ENCODE data around the gene LILRB2.
"Not testable (repeated sequence)": the region's sequence is repeated elsewhere in the genome, so short reads cannot be mapped to it uniquely, and the experiment has no call there.

LILRB2 gene

DNA sequence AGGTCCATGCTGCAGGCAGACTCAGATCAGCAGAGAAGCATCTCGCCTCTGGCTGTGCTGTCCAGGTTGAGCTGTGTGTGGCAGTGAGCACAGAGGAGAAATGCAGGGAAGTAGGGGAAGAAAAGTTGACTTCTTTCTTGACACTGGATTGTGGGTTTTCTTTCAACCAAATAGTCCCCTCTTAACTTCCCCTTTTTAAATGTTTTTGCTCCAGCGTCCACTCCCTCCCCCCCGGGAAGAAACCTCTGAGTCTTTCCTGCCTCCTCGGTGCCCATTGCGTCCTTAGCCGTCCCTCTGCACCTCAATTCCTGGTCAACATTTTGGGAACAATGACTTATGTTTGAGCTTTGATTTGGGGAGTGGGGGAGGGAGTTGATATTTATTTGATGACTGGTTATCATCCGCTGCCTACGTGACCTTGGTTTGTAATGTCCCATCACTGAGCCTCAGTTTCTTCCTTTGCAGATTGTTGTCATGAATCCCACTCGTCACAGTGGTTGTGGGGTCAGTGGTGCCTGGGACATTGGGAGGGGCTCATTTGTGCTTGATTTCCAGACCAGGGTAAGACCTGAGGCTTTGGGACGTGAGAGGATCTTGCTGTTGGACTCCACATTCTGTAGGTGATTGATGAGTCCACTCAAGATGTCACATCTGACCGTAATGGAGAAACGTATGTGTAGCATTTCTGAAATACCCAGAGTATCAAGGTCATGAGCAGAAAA, at the start of gene LILRB2:
TSS of gene LILRB2 (minus strand) at position 104 of the 722 bp plus-strand sequence. CDS start 614 bp downstream, outside the sequence.
- no peak for DNase-seq

DNA sequence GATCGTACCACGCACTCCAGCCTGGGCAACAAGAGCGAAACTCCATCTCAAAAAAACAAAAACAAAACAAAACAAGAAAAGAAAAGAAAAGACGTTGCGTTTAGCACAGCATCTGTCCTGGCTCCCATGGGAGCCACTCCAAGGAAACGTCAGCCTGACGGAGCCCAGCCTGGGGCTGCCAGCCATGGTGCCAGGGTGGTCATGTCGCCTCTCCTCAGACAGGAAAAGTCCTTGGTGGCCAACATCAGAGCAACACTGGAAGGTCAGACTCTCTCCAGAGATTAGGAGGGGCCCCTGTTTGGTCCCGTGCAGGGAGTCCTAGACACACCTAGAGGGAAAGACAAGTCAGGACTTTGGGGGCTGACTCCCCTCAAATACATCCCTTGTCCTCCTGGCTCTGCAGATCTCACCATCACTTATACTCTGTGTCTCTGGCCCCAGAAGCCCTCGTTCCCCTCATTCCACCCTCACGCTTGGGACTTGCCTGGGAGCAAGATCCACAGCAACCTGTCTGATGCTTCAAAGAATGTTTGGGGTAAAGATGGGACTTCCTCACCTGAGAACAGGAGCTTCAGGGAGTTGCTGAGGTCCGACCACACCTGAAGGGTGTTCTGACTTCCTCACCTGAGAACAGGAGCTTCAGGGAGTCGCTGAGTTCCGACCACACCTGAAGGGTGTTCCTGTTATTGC, 48.7 kb upstream of the LILRB2 start:
- DNase-seq, result no peak

DNA sequence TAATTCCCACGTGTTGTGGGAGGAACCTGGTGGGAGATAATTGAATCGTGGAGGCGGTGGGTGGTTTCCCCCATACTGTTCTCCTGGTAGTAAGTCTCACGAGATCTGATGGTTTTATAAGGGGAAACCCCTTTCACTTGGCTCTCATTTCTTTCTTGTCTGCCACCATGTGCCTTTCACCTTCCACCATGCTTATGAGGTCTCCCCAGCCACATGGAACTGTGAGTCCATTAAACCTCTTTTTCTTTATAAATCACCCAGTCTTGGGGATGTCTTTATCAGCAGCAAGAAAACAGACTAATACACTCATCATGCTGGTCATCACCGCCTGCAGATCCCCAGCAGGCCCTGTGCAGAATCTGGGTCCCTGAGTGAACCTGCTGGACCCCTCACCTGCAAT, 47.9 kb upstream of the LILRB2 start:
- not testable (repeated sequence) for DNase-seq

DNA sequence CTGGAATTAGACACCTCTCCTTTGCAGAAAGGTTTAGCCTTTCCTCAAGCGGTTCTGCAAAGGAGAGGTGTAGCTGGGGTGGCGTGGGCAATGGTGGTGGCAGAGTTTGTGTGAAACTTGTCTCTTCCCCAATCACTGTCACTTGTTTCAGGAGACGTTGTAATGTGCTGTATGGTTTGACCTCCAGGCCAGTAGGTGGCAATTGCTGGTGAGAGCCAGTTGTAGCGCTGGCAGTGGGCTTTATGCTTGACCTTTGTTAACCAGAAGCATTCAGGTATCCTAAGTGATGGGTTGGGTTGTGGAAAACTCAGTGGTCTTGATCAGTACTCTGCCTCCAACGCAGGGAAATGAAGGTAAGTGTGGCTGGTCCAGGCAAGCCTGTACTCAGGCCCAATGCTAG, 44.7 kb upstream of the LILRB2 start:
- no peak for DNase-seq

DNA sequence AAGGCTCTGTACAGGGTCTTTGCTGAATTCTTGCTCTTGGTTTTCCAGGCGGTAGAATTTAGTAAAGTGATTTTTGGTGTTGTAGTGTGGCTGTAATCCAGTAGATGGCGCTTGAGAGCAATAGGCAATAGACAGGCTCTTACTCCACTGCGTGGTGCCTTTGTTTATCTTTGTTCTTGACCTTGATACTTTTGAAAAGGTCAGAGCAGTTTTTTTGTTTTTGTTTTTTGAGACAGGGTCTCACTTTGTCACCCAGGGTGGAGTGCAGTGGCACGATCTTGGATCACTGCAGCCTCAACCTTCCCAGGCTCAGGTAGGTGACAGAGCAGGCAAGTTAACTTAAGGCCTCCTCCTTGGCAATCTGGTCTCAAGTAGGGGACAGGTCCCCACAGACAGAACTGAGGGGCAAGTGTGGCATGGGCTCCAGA, 44.3 kb upstream of the LILRB2 start:
- DNase-seq, result peak; percentile 63

DNA sequence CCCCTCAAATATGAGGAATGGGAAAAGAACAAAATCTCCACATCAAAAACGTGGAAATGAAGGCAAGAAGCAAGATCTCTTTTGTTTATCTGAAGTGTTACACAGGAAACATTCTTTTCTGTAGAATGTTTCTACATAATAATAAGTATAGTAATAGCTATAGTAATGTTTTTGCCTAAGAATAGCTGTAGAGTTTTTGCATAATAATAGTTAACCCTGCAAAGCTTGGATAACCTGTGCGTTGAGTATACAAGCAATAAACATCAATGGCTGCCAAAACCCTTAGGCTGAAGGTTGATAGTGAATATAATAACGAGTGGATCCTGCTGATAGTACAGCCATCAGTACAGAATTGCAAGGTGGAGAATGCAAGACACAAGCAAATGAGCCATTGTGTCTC, 43.2 kb upstream of the LILRB2 start:
- no peak for DNase-seq

DNA sequence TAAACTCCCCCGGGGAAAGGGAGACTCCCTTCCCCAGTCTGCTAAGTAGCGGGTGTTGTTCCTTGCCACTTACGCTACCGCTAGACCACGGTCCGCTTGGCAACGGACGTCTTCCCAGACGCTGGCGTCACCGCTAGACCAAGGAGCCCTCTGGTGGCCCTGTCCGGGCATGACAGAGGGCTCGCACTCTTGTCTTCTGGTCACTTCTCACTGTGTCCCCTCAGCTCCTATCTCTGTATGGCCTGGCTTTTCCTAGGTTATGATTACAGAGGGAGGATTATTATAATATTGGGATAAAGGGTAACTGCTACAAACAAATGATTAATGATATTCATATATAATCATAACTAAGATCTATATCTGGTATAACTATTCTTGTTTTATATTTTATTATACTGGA, 42.0 kb upstream of the LILRB2 start:
- DNase-seq, result not testable (repeated sequence)

DNA sequence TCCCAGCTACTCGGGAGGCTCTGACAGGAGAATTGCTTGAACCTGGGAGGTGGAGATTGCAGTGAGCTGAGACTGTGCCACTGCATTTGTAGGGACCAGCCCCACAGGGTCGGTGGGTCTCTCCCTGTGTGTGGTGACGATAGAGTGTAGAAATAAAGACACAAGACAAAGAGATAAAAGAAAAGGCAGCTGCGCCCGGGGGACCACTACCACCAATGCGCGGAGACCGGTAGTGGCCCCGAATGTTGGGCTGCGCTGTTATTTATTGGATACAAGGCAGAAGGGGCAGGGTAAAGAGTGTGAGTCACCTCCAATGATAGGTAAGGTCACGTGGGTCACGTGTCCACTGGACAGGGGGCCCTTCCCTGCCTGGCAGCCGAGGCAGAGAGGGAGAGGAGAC, 41.4 kb upstream of the LILRB2 start:
- DNase-seq, result not testable (repeated sequence)

DNA sequence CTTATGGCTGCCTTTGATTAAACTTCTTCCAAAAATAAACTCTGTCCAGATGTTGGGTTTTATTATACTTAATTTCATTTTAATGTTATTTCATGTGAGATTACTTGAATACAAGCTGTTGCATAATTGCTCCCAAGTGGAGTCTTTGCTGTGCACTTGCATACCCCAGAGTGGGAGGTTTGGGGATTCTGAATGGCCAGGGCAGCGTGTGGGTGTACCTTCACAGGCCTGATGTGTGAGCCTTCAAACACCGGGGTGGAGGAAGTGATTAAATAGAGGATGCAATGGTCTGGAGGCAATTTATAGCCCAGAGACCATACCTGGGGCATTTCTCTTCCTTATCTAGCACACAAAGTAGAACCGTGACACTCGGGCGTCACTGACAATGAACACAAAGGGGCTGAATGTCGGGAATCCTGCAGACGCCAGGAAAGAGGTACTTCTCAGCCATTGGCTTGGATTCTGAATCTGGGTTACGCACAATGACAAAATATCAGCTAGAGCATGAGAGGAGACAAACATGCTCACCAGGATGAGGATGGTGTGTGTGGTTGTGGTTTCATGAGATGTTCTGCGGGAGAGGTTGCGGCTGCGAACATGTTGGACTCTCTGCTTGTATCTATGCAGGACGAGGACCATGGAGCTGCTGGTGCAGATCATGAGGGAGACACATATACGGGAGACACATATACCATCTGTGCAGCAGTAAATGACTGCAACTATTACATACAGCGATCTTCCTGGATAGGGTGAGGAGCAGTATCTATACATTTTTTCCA, 39.2 kb upstream of the LILRB2 start:
- no peak for DNase-seq

DNA sequence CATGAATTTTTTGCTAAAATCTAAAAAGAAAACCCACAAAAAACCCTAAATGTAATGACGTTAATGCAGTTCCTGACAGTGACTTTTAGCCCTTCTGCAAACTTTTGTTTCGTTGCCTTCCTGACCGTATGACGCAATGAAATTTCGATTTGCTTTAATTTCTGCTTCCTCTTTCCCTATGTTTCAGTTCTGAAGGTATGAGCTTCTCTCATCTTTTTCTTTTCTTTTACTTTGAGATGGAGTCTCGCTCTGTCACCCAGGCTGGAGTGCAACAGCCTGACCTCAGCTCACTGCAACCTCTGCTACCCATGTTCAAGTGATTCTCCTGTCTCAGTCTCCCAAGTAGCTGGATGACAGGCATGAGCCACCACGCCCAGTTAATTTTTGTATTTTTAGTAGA, 38.1 kb upstream of the LILRB2 start:
- no peak for DNase-seq

DNA sequence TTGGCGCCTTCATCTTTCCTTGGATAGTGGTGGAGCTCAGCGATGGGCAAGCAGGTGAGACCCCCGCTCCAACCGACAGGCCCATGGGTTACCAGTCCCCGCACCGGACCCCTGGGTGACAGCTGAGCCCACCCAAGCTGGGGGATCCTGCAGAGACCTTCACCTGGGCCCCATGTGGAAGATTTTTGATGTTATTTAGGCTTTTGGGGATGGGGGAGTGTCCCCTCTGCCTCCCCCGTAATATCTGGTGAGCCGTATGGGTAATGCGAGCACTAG, 37.0 kb upstream of the LILRB2 start:
- no peak for DNase-seq

DNA sequence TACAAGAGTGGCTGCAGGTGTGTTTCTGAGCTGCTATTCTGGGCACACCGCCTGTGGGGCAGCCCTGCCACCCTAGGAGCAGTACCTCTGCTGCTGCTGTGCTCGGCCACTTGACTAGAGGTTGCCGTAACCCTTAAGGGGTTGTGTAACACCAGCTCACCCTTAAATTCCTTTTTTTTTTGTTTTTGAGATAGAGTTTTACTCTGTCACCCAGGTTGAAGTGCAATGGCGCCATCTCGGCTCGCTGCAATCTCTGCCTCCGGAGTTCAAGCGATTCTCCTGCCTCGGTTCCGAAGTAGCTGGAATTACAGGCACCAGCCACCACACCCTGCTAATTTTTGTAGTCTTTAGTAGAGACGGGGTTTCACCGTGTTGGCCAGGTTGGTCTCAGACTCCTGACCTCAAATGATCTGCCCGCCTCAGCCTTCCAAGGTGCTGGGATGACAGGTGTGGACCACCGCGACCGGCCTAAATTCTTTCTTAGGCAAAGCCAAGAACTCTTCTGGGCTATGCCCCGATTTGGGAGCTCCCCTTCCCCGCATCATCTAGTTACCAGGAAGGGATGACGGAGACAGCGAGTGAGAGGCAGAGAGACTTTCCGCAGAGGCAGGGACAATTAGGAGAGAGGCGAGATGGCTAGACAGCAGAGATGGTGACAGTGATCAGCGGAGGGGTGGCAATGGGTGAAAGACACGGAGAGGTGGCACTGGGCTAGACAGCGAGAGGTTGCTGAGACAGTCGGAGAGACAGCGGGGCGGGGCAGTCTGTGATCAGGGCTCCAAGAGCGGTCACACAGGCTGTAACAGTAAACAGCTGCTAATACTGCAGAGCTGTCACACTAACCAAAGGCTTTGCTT, 36.4 kb upstream of the LILRB2 start:
- no peak for DNase-seq

DNA sequence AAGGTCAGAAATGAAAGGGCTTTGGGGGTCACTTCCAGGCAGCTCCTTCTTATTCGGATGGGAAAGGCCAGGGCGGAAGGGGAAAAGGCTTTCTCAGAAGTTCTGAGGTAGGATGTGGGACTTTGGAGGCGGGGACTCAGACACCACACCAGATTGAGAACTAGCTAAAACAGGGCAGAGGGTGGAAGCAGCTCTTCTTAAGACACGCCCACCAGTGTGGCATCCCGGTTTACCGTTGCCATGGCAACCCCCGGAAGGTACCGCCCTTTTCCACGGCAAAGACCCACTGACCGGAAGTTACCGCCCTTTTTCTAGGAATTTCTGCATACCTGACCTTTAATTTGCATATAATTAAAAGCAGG, 35.8 kb upstream of the LILRB2 start:
- no peak for DNase-seq

DNA sequence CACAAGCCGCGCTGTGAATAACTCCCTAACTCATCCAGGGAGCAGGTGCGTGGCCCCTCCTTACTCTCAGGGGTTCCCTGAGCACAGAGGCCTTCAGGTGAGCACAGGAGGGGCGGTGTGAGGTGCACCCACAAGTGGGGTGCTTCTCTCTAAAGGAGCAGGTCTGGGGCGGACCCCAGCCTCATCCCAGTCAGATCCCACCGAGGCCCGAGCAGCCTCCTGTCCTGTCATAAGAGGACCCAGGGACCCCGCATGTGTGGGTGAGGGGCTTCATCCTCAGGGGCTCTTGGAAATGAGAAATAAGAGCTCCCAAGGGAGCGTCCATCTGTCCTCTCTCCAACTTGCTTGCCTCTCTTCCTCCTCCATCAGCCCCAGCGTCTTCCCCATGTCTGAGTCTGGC, 35.0 kb upstream of the LILRB2 start:
- no peak for DNase-seq

DNA sequence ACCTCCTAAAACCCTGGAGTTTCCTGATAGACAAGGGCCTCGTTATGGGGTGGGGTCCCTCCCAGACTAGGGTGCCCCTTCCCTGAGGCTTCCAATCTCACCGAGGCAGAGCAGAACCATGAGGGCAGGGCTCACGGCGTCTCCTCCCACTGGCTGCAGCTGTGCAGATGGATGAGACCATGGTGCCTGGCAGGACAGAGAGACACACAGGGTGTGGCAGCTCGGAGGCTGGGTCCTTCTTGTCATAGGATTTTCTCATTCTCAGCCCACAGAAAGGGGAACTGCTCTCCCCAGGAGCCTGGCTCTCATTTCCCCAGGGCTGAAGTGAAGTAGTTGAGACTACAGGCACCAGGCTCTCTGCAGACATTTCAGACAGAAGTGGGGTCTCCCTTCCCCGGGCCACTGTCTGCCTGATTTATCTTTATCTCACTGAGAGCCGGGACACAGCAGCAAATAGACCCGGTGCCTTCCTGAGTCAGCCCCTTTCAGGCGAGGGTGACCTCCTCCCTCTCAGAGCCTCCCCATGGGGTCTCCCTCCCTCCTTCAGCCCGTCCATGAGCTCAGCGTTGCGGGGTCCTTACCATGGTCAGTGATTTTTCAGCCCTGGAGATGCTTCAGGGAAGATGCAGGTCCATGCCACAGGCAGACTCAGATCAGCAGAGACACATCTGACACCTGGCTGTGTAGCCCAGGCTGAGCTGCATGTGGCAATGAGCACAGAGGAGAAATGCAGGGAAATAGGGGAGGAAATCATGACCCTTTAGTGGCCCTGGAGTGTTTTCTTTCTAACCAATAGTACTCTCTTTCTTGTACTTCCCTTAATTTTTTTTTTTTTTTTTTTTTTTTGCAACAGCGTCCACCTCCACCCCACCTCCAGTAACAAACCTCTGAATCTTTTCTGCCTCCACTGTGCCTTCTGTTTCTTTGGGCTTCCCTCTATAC, 31.8 kb upstream of the LILRB2 start, which contains the start of gene LILRA5:
TSS of gene LILRA5 (minus strand) at position 731 of the 942 bp plus-strand sequence. CDS start at position 584, 147 bp downstream.
- DNase-seq, result no peak

DNA sequence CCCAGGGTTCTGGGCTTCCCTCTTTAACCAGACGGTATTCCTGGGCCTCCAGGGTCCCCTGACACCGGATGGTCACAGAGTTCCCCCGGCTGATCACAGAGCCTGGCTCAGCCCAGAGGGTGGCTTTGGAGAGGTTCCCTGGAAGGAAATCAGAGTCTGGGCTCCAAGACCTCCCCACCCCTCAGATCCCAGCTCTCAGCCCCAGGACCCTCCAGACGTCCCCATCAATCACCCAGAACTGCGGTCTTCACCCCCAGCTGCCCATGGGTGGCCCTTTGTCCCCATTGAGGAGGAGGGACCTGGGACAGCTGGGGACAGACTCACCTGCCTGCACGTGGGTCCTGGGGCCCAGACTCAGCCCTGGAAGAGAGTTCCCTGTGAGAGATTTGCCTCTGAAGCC, 31.1 kb upstream of the LILRB2 start:
- DNase-seq, result no peak

DNA sequence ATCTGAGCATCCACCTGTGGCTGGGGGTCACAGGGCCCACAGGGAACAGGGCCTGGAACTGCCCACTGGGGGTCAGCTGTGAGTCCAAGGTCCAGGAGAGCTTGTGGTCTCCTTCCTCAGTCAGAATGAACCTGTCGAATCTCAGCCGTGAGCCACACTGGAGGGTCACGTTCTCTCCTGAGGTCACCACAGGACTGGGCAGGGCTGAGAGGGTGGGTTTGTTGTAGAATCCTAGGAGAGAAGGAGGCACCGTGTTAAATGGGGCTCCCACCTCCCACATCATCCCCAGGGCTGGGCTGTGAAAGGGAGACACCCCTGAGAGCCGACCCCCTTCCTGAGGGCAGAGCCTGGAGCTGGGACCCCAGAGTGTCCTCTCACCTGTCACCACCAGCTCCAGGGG, 30.6 kb upstream of the LILRB2 start:
- no peak for DNase-seq

DNA sequence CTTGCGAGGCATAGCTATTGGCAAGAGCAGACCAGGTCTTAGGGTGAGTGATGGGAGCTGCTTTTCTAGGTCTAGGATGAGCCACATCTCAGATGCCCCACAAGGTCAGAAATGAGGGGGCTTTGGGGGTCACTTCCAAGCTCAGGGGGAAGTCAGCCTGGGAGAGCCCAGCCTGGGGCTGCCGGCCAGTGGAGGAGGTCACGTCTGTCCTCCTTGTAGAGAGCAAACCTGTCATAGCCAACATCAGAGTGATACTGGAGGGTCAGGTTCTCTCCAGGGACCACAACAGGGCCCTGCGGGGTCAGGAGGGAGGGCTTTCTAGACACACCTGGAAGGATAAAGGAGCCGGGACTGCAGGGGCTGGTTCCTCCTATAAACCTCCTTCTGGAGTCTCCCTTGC, 29.6 kb upstream of the LILRB2 start:
- DNase-seq, result no peak

DNA sequence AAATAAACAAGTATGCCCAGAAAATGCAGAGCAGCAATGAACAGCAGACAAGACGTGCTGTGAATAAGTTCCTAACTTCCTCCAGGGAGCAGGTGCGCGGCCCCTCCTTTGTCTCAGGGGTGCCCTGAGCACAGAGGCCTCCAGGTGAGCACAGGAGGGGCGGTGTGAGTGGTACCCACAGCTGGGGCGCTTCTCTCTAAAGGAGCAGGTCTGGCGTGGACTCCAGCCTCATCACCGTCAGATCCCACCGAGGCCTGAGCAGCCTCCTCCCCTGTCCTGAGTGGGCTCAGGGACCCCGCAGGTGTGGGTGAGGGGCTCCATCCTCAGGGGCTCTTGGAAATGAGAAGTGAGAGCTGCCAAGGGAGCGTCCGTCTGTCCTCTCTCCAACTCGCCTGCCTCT, 28.9 kb upstream of the LILRB2 start:
- DNase-seq, result no peak

DNA sequence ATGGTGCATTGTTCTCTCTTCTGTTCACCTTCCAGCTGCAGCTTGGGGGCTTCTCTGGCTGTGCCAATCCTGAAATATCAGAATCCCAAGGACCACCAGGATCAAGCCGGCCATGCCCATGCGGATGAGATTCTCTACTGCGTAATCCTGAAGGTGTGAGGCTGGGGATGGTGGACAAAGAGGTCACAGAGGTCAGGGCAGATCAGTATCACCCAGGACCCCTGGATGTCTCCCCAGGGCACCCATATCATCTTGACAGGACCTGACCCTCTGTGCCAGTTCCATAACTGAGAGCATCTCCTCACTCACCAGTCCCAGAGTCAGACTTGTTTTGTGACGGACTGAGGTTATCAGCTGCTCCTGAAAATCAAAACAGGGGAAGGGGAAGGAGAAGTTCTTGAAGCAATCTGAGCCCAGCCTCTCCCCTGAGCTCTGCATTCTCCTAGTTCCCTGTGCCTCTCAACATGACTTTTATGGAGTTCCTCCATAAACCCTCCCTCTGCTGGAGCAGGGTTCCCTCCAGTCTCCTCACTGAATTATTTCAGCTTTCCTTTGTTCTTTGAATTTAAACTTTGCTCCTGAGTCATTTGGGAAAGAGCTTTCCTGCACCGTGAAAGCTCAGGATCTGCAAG, 26.6 kb upstream of the LILRB2 start:
- no peak for DNase-seq

DNA sequence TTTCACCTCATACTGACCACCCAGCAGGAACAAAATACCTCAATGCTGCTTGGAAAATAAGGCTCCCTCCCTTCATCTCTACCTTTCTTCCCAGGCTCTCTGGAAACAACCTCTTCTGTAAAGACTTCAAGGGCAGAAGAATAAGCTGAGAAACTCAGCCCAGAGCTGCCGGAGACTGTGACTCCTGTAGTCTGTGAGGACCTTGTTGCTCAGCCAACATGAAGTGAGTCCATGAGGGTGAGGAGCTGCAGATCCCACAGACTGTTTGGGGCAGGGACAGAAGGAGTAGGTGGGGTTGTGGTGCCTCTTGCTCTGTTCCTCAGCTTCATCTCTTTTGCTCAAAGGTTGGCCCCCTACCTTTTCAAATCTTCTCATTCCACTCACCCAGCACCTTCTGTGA, 24.2 kb upstream of the LILRB2 start:
- no peak for DNase-seq

All from CD4-positive, alpha-beta T cell treated with Interleukin-6 for 4 hours (primary cell).